ENCODE data around the gene MTHFD1L.

MTHFD1L gene

GRCh38 chr6:150898399-150899170 is 33.1 kb downstream of the MTHFD1L start:
- DNase-seq (ENCODE audit: low read depth): peak; percentile 50

GRCh38 chr6:150899231-150899630 is 33.7 kb downstream of the MTHFD1L start:
- no peak for DNase-seq (ENCODE audit: low read depth)

- DNase-seq (ENCODE audit: low read depth): no peak
Observed at GRCh38 chr6:150900049-150900448, 34.5 kb downstream of the MTHFD1L start.

- peak; percentile 44 for DNase-seq (ENCODE audit: low read depth)
Observed at GRCh38 chr6:150902142-150902776, 36.8 kb downstream of the MTHFD1L start.

GRCh38 chr6:150905769-150906168 is 40.3 kb downstream of the MTHFD1L start:
- no peak for DNase-seq (ENCODE audit: low read depth)

GRCh38 chr6:150906641-150907326 is 41.3 kb downstream of the MTHFD1L start:
- DNase-seq (ENCODE audit: low read depth): no peak

GRCh38 chr6:150907383-150907782 is 41.9 kb downstream of the MTHFD1L start:
- no peak for DNase-seq (ENCODE audit: low read depth)

- no peak for DNase-seq (ENCODE audit: low read depth)
Observed at GRCh38 chr6:150908901-150909300, 43.4 kb downstream of the MTHFD1L start.

GRCh38 chr6:150910561-150910960 is 45.1 kb downstream of the MTHFD1L start:
- DNase-seq (ENCODE audit: low read depth): no peak

- no peak for DNase-seq (ENCODE audit: low read depth)
Observed at GRCh38 chr6:150914372-150914771, 48.9 kb downstream of the MTHFD1L start.

- DNase-seq (ENCODE audit: low read depth): no peak
Observed at GRCh38 chr6:150915131-150915879, 49.8 kb downstream of the MTHFD1L start.

- DNase-seq (ENCODE audit: low read depth): peak; percentile 62
Observed at GRCh38 chr6:150915880-150916265, 50.4 kb downstream of the MTHFD1L start.

GRCh38 chr6:150919938-150920337 is 54.4 kb downstream of the MTHFD1L start:
- no peak for DNase-seq (ENCODE audit: low read depth)

GRCh38 chr6:150922137-150922536 is 56.6 kb downstream of the MTHFD1L start:
- DNase-seq (ENCODE audit: low read depth): no peak

- peak; percentile 79 for DNase-seq (ENCODE audit: low read depth)
Observed at GRCh38 chr6:150924808-150925589, 59.5 kb downstream of the MTHFD1L start.

- DNase-seq (ENCODE audit: low read depth): peak; percentile 61
Observed at GRCh38 chr6:150925590-150925928, 60.1 kb downstream of the MTHFD1L start.

- DNase-seq (ENCODE audit: low read depth): no peak
Observed at GRCh38 chr6:150925976-150926375, 60.5 kb downstream of the MTHFD1L start.

GRCh38 chr6:150928882-150929281 is 63.4 kb downstream of the MTHFD1L start:
- no peak for DNase-seq (ENCODE audit: low read depth)

- peak; percentile 34 for DNase-seq (ENCODE audit: low read depth)
Observed at GRCh38 chr6:150929416-150929815, 63.9 kb downstream of the MTHFD1L start.

- peak; percentile 71 for DNase-seq (ENCODE audit: low read depth)
Observed at GRCh38 chr6:150930841-150931240, 65.3 kb downstream of the MTHFD1L start.

GRCh38 chr6:150931405-150931804 is 65.9 kb downstream of the MTHFD1L start:
- DNase-seq (ENCODE audit: low read depth): no peak

- peak; percentile 16 for DNase-seq (ENCODE audit: low read depth)
Observed at GRCh38 chr6:150932996-150933395, 67.5 kb downstream of the MTHFD1L start.

Measured in iris pigment epithelial cell (primary cell).